WTC11 (cell line): ENCODE measurements around the gene SLC9A3.

ENCODE experiments used
- CBFB ChIP-seq: sonication (generic); formaldehyde crosslinking; IDR thresholded peaks from 2 replicates; pipeline ENCODE4 v1.8.1; 2022; ENCODE audit warnings: mild to moderate bottlenecking, low read depth, missing genetic modification reagents
- CREM ChIP-seq: sonication (generic); formaldehyde crosslinking; IDR thresholded peaks from 2 replicates; pipeline ENCODE4 v1.8.1; 2022; ENCODE audit warnings: mild to moderate bottlenecking, missing genetic modification reagents, moderate library complexity
- ESRRA ChIP-seq: sonication (generic); formaldehyde crosslinking; IDR thresholded peaks from 2 replicates; pipeline ENCODE4 v1.8.1; 2022; ENCODE audit warnings: mild to moderate bottlenecking, missing genetic modification reagents, borderline replicate concordance
- FOXJ3 ChIP-seq: sonication (generic); formaldehyde crosslinking; IDR thresholded peaks from 2 replicates; pipeline ENCODE4 v1.9.0; 2021; ENCODE audit warnings: missing genetic modification reagents, mild to moderate bottlenecking, borderline replicate concordance
- FOXP1 ChIP-seq: sonication (generic); formaldehyde crosslinking; IDR thresholded peaks from 2 replicates; pipeline ENCODE4 v1.8.0; 2022; ENCODE audit warnings: missing genetic modification reagents, mild to moderate bottlenecking, moderate library complexity, borderline replicate concordance
- IRF1 ChIP-seq: sonication (generic); formaldehyde crosslinking; IDR thresholded peaks from 2 replicates; pipeline ENCODE4 v1.8.0; 2023; ENCODE audit warnings: missing genetic modification reagents
- JAZF1 ChIP-seq: fragments of 250-450 bp; sonication (Bioruptor Pico); IDR thresholded peaks from 2 replicates; pipeline ENCODE4 v1.9.0; 2021; ENCODE audit warnings: moderate library complexity, mild to moderate bottlenecking, inconsistent platforms
- JUN ChIP-seq: sonication (generic); formaldehyde crosslinking; IDR thresholded peaks from 2 replicates; pipeline ENCODE4 v1.8.0; 2023; ENCODE audit warnings: mild to moderate bottlenecking, missing genetic modification reagents
- NFYB ChIP-seq: sonication (generic); formaldehyde crosslinking; conservative IDR thresholded peaks from 2 replicates; pipeline ENCODE4 v1.8.0; 2022; ENCODE audit warnings: low read depth, missing genetic modification reagents
- NR2C2 ChIP-seq: sonication (generic); formaldehyde crosslinking; IDR thresholded peaks from 2 replicates; pipeline ENCODE4 v1.8.0; 2022; ENCODE audit warnings: mild to moderate bottlenecking, missing genetic modification reagents
- ZNF396 ChIP-seq: fragments of 250-450 bp; sonication (Bioruptor Pico); IDR thresholded peaks from 2 replicates; pipeline ENCODE4 v1.8.0; 2021; ENCODE audit warnings: mild to moderate bottlenecking, moderate library complexity, borderline replicate concordance
- ZNF671 ChIP-seq: fragments of 250-450 bp; sonication (Bioruptor Pico); IDR thresholded peaks from 2 replicates; pipeline ENCODE4 v1.8.0; 2021; ENCODE audit warnings: mild to moderate bottlenecking
- TF ChIP-seq, protein P1 (sequence below): fragments of 200-600 bp; IDR thresholded peaks from 2 replicates; pipeline ENCODE4 v1.8.0; 2022; ENCODE audit warnings: antibody characterized with exemption

DNA sequence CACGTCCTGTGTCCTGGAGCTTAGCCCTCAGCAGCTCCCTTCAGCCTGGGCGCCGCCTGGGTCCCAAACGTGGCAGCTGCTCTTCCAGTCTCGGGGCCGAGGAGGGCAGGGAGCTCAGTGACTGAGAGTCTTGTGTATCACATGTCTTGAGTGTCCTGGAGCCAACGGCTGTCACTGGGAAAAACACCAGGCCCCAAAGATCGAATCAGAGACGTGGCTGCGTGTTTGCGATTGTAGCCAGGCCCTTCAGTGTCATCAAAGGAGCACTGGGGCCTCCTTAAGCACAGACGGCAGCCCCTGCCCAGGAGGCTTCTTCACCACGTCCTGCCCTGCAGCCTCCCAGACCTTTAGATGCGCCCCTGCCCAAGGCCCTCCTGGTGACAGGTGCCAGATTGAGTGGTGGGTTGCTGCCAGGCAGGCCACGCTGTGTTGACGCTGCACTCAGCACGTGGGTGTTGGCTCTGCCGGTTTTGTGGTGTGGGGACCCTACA lies 86.9 kb downstream of the SLC9A3 start:
- TF ChIP-seq ESRRA (CRISPR knock-in tag) (no peak), NR2C2 (CRISPR knock-in tag) (no peak), CREM (CRISPR knock-in tag) (no peak), NFYB (CRISPR knock-in tag) (no peak), ZNF396 (CRISPR knock-in tag) (no peak), ZNF671 (no peak), FOXJ3 (no peak), JAZF1 (CRISPR knock-in tag) (no peak), CBFB (CRISPR knock-in tag) (no peak), JUN (CRISPR knock-in tag) (no peak), FOXP1 (CRISPR knock-in tag) (no peak), IRF1 (CRISPR knock-in tag) (no peak)
- TF ChIP-seq, protein P1, sequence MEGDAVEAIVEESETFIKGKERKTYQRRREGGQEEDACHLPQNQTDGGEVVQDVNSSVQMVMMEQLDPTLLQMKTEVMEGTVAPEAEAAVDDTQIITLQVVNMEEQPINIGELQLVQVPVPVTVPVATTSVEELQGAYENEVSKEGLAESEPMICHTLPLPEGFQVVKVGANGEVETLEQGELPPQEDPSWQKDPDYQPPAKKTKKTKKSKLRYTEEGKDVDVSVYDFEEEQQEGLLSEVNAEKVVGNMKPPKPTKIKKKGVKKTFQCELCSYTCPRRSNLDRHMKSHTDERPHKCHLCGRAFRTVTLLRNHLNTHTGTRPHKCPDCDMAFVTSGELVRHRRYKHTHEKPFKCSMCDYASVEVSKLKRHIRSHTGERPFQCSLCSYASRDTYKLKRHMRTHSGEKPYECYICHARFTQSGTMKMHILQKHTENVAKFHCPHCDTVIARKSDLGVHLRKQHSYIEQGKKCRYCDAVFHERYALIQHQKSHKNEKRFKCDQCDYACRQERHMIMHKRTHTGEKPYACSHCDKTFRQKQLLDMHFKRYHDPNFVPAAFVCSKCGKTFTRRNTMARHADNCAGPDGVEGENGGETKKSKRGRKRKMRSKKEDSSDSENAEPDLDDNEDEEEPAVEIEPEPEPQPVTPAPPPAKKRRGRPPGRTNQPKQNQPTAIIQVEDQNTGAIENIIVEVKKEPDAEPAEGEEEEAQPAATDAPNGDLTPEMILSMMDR, result no peak
